Stimulated activated CD4-positive, alpha-beta T cell treated with anti-CD3 and anti-CD28 coated beads, Interleukin-1b, Interleukin-23, amount 100 ng/mL, for 48 hours (primary cell): ENCODE measurements around the gene LSM7.

Experiments used
- DNase-seq: peaks from one replicate; pipeline ENCODE4 v3.0.0-alpha.2; 2020

Gene LSM7

DNA sequence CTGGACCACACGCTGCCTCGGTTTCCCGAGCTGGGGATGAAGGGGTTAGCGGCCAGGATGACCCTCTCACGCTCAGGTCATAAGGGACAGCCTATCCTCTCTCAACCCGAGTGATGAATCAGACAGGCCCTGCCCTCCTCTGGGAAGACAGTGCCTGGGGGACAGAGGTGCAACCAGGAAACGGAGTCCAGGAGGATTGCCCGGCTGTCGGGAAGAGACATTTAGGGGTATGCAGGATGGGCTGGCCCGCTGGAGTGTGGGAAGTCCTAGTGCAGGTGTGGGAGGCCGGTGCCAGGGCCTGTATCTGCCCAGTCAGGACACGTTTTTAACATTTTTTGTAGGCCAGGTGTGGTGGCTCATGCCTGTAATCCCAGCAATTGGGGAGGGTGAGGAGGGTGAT lies 8.3 kb downstream of the LSM7 start:
- DNase-seq: no peak

DNA sequence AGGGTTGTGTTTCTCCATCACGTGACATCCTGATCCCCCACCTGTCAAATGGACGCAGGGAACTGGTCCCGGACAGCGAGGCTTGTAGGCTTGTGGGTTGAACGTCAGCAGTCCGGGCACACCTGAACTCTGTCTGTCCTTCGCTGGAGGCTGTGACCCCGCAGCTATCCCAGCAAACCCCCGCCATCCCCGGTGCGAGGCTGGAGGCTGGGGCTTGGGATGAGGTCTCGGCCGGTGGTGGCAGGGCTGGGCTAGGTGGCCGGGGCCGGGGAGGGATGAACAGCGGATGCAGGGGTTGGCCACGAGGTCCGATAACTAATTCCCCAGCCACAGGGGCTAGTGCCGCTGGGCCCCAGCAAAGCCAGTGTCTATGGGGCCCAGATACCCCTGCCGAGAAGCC lies 8.8 kb downstream of the LSM7 start:
- DNase-seq: no peak

DNA sequence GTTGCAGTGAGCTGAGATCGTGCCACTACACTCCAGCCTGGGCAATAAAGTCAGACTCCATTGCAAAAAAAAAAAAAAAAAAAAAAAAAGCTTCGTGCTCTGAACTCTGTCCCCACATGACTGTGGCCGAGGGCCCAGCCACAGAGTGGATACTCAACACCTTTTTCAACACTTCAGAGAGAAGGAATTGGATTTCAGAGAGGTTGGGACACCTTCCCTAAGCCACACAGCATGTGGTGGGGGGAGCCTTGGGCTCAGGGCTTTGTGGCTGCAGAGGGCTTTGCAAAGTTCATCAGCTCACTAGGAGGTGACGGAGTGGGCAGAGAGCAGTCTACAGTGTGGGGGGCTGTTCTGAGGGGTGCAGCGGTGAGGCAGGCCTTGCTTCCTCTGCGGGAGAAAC lies 9.5 kb downstream of the LSM7 start:
- no peak for DNase-seq

DNA sequence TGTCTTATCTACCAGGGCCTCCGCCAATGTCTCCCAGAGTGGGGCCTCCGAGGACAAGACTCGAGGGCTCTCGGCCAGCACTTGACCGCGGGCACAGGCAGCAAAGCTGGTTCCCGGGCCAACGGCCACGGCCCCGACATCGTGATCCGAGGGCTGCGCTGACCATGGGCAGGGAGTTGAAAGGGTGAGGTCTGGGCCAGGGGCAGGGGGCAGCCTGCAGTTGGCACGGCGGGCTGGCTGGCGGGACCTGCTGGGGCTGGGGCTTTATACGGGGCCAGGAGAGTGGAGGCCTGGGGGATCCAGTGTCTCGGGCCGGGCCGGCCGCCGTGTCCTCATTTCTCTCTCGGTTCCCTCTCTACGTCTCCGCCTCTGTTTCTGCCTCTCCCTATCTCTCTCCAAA lies 10.6 kb downstream of the LSM7 start:
- no peak for DNase-seq

DNA sequence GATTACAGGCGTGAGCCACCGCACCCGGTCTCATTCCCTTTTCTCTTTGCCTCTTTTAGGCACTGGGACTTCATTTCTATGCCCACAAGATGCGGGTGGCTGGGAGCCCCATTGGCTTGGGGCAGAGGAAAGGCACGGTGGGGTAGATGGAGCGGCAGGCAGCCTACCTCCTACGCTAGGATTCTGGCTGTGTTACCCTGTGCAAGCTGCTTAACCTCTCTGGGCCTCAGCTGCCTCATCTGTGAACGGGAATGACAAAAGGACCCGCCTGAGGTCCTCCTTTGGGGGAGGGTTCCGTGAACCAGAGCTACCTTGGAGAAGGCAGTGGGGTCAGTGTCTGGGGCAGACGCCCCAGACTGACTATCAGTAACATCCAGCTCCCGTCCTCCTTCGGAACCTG lies 11.1 kb downstream of the LSM7 start:
- DNase-seq: no peak

DNA sequence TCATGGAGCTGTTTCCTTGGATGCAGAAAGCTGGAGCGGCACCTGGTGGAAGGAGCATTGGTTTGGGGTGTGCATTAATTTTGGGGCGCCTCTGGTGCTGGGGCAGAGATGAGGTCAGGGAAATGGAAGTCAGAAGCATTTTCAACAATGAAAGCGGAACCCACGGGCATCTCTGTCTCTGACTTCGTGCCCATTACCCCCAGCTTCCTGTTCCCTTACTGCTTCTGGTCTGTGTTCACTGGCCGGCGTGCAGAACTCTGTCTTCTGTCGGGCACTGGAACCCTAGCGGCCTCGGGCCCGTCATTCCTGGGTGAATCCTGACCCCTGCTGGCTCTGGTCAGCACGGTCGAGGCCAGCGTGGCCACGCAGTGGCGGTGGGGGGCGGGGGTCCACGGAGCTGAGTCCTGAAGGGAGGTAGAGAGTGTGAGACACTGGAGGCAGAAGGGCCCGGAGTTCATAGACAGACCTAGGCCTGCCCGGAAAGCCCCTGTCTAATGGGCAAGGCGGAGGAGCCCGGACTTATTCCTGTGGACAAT lies 12.5 kb downstream of the LSM7 start:
- DNase-seq: no peak

DNA sequence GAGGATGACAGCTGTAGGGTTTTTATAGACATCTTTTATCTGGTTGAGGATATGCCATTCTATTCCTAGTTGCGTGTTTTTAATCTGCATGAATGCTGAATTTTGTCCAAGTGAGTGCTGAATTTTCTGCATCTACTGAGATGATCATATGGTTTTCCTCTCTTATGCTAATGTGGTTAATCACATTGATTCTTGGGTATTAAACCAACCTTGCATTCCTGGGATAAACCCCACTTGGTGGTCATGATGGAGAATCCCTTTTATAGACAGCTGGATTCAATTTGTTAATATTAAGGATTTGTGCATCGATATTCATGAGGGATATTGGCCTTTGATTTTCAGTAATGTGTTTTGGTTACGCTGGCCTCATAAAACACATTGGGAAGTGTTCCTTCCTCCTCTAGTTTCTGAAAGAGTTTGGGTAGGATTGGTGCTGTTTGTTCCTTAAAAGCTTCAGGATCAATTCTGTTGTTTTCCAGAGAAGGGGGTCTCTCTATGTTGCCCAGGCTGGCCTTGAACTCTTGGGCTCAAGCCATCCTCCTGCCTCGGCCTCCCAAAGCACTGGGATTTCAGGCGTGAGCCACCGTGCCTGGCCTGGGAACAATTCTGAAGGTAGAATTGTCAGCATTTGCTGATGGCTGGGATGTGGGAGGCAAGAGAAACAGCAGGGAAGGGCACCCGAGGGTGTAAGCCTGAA lies 13.1 kb downstream of the LSM7 start:
- no peak for DNase-seq

DNA sequence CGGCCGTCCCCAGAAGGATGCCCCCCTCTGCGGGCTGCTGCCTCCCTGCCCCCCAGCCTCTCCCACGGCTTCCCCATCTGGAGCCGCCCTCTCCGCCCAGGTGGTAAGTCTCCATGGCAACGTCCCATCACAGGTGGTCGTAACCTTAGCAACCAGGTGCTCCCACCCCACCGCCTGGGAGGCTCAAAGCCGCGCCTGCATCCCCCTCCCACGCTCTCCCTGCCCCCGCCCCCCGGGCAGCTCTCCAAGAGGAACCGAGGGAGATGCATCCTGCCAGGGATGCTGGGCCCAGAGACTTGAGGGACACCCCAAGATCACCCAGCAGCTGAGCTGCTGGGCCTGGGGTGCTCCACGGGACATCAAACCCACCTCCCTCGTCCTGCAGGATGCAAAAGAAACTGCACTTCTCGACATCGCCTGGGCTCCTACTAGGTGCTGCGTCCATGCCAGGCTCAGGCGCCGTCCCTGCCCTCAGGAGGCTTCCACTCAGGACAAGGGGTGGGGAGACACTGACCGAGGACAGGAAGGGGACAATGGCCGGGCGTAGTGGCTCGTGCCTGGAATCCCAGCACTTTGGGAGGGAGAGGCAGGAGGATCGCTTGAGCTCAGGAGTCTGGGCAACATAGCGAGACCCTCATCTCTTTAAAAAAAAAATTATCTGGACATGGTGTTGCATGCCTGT lies 15.4 kb downstream of the LSM7 start:
- no peak for DNase-seq

DNA sequence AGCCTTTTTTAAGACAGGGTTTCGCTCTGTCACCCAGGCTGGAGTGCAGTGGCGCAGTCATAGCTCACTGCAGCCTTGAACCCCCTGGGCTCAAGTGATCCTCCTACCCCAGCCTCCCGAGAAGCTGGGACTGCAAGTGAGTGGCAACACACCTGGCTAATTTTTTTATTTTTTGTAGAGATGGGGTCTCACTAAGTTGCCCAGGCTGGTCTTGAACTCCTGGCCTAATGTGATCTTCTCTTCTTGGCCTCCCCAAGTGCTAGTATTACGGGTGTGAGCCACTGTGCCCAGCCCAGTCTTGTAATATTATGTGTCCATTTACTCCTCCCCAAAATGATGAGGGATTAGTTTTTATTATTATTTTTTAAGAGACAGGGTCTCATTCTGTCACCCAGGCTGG lies 17.3 kb downstream of the LSM7 start:
- no peak for DNase-seq

DNA sequence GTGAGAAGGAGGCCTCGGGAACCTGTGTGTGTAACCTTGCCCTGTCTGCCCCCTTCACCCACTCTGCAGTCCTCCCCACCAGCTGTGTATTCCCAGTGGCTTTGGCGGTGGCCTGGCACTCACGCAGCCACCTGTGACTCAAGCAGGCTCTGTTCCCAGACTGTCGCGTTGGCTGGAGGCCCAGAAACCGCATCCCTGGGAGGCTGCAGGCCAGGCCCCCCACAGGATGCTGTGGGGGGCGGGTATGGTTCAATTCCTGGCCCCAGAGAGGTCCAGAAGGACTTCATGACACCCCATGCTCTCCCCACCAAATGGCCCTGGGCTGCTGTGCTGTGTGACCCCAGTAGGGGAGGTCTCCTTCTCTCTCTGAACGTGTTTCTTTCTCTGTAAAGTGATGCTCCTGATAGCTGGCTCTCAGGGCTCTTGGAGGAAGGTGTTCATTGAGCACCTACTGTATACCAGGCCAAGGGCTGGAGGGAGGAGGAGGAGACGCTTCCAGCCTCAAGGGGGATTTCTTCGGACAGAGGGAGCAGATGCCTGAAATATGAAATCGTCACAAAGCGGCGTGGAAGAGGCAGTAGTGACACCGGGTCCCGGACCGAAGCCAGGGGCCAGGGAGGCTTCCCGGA lies 18.5 kb downstream of the LSM7 start:
- DNase-seq: no peak

DNA sequence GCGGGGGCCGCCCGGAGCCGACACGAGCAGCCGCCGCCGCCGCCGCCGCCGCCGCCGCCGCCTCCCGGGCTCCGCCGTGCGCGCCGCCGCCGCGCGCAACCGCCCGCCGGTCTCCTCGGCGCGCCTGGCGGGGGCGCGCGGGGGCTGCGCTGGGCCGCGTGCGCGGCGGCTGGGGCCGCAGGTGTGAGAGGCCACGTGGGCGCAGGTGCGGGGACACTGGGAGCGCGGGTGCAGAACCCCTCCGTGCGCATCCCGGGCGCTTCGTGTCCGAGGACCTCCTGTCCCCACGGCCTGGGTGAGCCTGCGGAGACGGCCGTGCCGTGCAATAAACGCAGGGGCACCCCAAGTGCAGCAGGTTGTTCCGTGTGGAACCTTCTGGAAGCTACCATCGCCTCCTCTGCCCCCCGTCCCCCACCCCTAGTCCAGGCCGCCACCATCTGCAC lies 20.3 kb downstream of the LSM7 start, which contains the start of gene LINGO3:
LINGO3 (minus strand) TSS at position 41 of the 443 bp plus-strand sequence. CDS start 16,378 bp downstream, outside the sequence.
- no peak for DNase-seq

DNA sequence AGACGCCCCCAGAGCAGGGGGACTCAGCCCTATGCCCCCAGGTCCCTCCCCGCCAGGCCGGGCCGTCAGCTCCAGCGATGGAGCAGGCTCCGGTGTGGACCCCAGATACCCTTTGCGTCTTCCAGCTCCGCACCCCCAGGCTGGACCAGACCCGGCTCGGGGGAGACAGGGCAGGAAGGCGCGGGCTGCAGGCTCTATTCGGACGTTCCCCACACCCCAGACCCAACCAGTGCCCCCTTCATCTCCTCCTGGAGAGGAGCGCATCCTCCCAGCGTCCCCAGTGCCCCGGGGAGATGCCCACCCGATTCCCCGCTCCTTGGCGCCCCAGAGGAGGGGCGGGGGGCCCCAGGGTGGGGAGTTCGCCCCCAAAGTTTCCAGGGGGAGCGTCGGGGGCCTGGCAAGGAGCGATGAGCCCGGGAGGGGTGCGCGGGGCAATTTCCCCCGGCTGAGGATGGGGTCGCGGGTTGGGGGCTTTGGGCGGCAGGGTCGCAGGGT lies 20.8 kb downstream of the LSM7 start:
- no peak for DNase-seq

DNA sequence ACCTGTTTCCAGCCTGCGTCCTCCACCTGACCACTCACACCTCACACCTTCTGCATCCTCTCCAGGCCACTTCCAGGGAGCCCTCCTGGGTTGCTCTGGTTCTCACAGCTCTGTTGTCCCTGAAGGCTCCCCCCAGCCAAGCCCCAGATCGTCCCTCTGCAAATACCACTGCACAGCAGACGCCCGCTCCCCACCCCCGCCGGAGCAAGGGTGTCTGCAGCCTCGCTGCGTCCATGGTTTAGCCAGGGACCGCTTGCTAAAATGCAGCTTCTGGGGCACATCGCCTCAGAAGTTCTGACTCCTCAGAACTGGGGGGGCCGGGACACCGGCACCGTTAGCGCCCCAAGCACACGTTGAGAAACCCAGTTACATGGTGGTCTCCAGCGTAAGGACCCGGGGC lies 21.4 kb downstream of the LSM7 start:
- no peak for DNase-seq

DNA sequence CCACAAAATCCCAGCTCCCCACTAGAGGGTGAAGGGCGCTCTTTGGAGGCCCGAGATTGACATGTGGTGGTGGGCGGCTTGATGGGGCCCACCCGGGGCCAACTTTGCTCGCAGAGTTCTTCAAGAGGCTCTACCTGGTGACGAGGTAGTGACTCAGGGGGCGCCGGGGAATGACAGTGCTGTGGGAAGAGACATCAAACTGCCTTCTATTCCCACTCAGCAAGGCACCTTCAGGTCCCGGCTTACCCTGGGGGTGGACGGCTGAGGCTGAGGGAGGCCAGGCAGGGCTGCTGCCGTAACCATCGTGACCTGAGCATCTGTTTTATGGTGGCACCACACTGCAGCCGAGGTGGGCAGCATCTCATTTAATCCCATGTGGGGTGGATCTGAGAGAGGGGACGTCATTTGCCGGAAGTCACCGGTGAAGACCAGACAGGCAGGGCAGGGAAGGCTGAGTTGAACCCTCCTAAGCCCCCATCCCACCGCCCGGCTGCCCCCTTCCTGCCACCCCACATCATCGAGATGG lies 22.0 kb downstream of the LSM7 start:
- no peak for DNase-seq

DNA sequence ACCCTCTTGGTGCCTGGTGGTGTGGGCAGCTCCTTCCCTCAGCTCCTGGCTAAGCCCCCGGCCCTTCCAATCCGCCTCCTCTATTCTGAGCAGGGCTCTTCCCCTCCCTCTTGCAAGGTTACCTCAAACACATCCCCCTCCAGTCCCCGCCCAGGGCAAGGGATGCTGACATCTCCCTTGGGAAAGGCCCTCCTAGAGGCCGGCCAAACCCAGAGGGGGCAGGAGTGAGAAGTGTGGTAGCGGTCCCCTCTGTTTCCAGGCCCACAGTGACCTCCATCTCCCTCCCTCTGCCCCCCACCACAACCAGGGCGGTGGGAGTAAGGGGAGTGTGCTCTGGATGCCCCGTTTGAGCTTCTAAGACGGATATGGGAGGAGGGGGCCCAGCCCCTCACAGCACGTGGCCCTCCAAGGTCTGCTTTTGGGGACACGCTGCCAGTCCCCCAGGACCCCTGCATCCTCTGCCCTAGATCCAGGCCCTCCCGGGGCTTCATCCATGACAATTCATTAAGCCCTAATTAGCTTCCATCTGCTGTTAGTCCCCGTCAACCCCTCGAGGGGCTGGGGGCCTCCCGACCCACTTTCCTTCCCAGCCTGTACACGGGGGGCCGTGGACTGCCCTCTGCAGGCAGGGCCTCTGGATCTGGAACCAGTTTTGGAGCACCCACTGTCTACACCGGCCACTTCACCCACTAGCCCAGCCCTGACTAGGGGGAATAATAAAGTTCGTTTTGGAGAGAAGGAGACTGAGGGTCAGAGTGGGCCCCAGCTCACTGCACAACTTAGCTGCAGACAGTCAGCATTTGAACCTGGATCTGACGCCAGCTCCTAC lies 22.7 kb downstream of the LSM7 start:
- DNase-seq: no peak

DNA sequence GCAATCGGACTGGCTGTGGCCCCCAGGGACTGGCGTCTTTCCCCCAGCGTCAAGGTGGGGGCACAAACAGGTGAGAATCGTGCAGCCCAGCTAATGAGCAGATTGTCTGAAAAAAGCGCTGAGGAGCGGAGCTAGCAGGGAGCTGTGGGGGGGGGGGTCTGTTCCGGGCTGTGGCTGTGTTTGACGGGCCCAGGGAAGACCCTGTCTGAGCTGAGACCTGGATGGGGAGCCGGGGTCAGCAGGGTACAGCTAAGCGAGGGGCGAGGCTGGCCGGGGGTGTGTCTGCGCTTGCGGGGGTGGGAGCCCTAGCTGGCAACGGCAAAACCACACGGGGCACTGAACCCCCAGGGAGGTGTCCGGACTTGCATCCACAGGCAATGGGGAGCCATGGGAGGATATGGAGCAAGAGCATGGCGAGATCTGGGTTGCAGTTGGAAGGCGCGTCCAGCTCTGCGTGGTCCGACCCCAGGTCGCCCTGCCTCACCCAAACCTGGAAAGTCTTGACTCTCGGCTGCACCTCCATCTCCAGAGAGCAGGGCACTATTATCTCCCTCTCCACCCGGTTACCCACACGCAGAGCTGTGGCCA lies 25.1 kb downstream of the LSM7 start:
- no peak for DNase-seq

DNA sequence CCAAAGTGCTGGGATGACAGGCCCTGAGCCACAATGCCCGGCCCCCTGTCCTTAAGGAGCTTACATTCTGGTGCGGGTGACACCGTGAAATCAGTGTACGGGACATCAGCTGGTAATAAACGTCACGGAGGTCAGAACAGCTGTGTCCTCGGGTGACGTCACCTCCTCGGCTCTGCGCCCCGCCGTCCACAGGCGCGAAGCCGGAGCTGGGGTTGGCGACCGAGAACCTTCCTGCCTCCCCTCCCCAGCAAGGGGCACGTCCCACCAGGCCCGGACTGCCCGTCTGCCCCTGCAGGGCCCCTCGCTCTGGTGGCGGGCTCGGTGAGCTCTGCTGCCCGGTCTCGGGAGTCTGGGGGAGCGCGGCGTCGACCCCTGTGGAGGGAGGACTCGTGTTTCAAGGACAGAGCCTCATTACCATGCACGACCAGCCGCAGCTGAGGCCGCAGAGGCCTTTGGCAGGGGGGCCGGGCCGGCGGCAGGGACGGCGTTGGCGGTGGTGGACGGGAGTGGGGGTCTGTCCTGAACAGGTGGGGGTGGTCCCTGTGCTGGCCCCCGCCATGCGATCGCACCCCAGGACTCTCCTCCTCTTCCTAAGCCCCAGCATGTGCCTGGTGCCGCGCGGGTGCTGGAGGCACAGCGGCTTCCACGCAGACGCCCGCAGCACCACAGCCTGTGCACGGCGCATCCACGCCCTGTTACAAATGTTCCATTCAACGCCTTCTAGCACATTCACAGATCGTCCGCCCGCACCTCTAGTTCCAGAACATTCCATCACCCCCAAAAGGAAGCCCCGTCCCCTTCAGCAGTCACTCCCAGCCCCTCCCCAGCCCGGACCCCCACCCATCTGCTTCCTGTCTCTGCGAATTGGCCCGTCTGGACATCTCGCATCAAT lies 25.8 kb downstream of the LSM7 start:
- no peak for DNase-seq

DNA sequence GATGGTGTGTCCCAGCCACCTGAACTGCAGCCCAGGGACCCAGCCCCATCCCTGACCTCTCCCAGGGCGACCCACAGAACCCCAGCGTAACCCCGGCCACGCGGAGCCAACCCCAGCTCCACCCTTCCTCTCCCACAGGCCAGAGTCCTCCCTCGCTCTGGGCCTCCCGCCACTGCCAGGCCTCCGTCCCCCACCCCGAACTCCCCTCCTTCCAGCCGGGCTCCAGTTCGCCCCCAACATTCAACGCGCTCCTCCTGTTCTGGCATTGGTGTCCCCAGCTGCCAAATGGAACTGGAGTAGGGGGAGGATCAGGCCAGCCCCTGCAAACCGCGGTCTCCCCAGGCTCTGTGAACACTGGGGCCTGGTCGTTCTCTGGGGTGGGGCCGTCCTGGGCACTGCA lies 27.9 kb downstream of the LSM7 start:
- no peak for DNase-seq

DNA sequence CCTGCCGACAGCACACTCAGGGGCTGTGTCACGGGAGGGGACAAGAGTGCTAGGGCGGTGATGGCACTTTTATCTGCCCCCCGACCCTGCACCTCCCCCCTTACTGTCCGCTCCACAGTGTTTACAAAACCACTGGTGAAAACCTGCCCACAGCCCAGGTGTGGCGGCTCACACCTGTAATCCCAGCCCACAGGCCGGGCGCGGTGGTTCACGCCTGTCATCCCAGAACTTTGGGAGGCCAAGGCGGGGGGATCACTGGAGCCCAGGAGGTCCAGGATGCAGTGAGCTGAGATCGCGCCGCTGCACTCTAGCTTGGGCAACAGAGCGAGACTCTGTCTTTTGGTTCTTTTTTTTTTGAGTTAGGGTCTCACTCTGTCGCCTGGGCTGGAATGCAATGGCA lies 32.2 kb downstream of the LSM7 start:
- DNase-seq: no peak

DNA sequence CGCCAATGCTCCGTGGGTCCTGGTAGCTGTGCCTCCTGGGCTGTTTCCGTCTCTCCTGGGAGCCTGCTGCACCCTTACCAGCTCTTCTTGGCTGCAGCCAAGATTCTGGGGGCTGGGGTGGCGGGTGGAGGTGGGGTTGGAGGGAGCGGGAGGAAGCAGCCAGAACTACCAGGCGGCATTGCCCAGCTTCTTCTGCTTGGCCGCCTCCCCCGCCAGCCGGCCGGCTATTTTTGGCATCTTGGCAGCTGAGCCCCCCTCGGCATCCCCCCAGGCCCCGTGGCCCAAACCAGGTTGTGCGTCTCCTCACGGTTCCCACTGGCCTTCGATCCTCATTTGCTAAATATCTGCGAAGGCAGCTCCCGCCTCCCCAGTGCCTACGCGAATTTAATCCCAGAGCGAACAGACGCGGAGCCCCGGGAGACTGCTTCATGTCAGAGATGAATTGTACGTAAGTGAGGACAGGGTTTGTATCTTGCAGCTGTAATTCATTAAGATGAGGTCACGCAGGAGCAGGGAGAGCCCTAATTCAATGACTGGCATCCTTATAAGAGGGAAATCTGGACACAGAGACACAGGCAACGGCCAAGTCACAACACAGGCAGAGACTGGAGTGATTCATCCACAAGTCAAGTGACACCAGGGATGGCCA lies 33.6 kb downstream of the LSM7 start:
- no peak for DNase-seq
